Measurements from ENCODE around the gene TENM4.

The TENM4 gene

DNA sequence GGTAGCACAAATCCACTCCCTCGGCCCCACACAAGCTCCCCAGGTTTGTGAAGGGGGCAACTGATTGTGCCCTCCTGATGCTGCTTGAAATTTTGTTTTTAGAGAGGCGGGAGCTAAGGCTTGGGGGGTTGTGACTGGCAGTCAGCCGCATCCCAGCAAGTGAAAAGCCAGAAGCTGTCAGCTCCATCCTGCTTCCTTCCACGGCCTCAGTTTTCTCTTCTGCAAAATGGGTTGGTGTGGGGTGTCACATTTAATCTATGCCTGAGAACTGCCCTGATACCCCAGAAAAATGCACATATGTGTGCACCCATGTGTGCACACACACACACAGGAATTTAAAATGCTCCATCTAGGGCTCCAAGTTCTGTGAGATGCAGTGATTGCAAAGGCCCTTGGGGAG lies 358.6 kb downstream of the TENM4 start:
- no peak overlapping the region for H3K4me3 ChIP-seq (ENCODE audit: control insufficient read depth, low read depth, low read length)
- DNase-seq (ENCODE audit: low read depth): no peak
- TF ChIP-seq, protein P1, sequence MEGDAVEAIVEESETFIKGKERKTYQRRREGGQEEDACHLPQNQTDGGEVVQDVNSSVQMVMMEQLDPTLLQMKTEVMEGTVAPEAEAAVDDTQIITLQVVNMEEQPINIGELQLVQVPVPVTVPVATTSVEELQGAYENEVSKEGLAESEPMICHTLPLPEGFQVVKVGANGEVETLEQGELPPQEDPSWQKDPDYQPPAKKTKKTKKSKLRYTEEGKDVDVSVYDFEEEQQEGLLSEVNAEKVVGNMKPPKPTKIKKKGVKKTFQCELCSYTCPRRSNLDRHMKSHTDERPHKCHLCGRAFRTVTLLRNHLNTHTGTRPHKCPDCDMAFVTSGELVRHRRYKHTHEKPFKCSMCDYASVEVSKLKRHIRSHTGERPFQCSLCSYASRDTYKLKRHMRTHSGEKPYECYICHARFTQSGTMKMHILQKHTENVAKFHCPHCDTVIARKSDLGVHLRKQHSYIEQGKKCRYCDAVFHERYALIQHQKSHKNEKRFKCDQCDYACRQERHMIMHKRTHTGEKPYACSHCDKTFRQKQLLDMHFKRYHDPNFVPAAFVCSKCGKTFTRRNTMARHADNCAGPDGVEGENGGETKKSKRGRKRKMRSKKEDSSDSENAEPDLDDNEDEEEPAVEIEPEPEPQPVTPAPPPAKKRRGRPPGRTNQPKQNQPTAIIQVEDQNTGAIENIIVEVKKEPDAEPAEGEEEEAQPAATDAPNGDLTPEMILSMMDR (IDR thresholded peaks at IDR 0.05; ENCODE audit: control insufficient read depth, insufficient read depth, low read depth, low read length, missing control alignments): no peak

DNA sequence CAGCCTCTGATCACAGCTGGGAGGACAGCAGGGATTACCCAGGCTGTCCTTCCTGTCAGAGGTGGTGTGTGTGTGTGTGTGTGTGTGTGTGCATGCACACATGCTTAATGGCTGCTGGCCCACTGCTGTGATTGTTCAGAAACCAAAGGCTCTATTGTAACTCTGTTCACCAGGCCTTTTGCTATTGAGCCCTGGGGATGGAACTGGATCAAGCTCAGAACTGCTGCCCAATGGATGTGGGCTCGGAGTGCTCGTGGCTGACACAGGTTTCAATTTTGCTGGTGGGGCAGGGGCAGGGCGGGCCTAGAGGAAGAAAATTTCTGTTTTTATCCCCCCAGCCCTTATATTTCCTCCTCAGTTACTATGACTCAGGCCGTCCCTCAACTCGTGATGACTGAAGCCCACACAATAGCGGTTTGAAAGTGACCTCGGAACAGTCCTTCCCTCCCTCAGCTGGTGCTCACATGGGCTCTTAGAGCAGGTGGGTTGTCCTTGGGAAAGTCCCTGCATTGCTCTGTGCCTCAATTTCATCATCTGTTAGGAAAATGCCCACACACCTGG lies 359.3 kb downstream of the TENM4 start:
- no peak for DNase-seq (ENCODE audit: low read depth)
- no peak overlapping the region for H3K4me3 ChIP-seq (ENCODE audit: control insufficient read depth, low read depth, low read length)
- TF ChIP-seq, protein P1 (IDR thresholded peaks at IDR 0.05; ENCODE audit: control insufficient read depth, insufficient read depth, low read depth, low read length, missing control alignments): no peak

DNA sequence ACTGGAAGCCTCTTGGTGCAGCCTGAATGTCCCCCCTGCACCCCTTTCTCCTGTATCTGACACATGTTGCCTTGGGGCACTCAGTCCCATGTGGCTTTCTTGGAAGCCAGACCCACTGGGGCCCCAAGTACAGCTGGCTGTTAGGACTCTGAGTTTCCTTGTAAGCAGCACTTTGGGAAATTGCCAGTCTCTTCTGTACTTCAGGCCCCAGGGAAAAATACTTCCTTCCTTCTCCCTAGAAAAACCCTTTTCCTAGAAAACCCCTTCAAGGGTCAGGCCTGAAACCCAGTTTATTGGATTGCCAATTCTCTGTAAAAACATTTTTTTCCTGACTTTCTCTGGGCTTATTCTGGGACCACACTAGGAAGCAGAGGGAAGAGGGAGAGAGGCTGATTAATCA lies 360.3 kb downstream of the TENM4 start:
- no peak for DNase-seq (ENCODE audit: low read depth)
- TF ChIP-seq, protein P1 (IDR thresholded peaks at IDR 0.05; ENCODE audit: control insufficient read depth, insufficient read depth, low read depth, low read length, missing control alignments): no peak
- H3K4me3 ChIP-seq (ENCODE audit: control insufficient read depth, low read depth, low read length): no peak overlapping the region

DNA sequence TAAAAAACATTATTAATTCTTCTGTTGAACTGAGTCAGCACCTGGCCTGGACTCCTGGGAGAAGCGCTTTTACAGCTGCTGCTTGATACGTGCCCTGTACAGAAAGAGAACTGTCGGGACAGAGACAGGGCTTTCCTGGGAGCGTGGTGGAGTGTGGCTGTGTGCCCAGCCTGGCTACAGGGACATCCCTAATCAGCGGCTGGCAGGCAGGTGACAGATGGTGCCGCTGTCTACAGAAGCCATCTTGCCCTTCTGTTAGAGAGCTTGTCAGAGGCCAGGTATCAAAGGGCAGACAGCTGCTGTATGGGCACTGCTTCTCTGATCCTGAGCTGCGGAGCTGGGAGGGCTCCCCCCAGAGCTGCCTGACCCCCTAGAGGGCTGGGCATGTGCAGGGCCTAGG lies 361.8 kb downstream of the TENM4 start:
- TF ChIP-seq, protein P1 (IDR thresholded peaks at IDR 0.05; ENCODE audit: control insufficient read depth, insufficient read depth, low read depth, low read length, missing control alignments): no peak
- no peak for DNase-seq (ENCODE audit: low read depth)

DNA sequence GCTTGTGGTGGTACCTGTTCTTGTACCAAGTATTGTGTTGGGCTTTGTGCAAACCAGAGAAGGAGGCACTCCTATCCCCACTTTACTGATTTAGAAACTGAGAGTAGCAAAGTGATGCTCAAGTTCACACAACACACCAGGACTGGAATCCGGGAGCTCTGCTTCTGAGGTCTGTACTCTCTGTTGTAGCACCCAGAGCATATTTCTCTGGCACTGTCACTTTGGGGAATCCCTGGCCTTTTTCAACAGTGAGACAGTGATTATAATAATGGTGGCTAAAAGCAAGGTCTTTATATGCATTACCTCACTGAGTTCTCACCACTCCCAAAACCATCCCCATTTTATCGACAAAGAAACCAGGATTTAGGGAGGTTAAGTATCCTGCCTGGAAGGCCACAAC lies 362.4 kb downstream of the TENM4 start:
- TF ChIP-seq, protein P1 (IDR thresholded peaks at IDR 0.05; ENCODE audit: control insufficient read depth, insufficient read depth, low read depth, low read length, missing control alignments): no peak
- DNase-seq (ENCODE audit: low read depth): no peak
- no peak overlapping the region for H3K4me3 ChIP-seq (ENCODE audit: control insufficient read depth, low read depth, low read length)

More for the DNA sequence above, 361.8 kb downstream of the TENM4 start:
- no peak overlapping the region for H3K4me3 ChIP-seq (ENCODE audit: control insufficient read depth, low read depth, low read length)

DNA sequence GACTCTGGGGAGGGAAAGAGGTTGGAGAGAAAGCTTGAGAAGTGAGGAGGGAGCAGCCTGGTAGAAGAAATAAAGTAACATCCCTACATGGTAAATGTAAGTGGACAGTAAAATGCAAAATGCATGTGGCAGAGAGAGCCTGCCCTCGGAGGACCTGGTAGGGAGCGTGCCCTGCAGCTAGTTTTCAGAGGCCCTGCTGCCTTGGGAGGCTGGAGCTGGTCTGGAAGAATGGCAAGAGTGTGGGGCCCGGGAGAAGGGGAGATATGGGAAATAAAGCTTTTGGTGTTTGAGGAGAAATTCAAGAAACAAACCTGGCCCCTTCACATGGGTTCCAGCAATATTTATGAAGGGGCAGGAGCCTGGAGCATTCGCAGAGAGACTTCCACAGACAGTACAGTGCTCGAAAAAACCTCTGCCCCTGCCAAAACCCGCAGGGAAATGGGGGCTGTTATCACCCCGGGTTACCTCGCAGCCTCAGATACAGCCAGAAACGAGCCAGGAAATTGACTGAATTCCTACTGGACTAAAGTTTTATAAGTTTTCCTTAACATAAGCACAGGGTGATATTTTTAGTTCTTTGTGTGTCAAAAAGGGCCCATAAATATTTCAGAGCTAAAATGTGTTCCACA lies 363.0 kb downstream of the TENM4 start:
- TF ChIP-seq, protein P1 (IDR thresholded peaks at IDR 0.05; ENCODE audit: control insufficient read depth, insufficient read depth, low read depth, low read length, missing control alignments): no peak
- no peak for DNase-seq (ENCODE audit: low read depth)
- no peak overlapping the region for H3K4me3 ChIP-seq (ENCODE audit: control insufficient read depth, low read depth, low read length)
